Keratinocyte (primary cell): ENCODE data around the gene BRD7.

ENCODE experiments used
- EZH2 ChIP-seq: IDR thresholded peaks from one replicate; pipeline ENCODE4 v1.6.1; 2012; ENCODE audit warnings: inconsistent platforms, mild to moderate bottlenecking, low read length, moderate library complexity
- TF ChIP-seq, protein P1 (sequence below), 3 experiments: IDR thresholded peaks in 1 of 3; conservative IDR thresholded peaks in 1 of 3; optimal IDR thresholded peaks in 1 of 3; 2 replicates in 2 of 3; 3 replicates in 1 of 3; pipeline versions ENCODE3 to v1.5.1; 2011; ENCODE audit warnings: low read length in 3 of 3, mild to moderate bottlenecking in 3 of 3, moderate library complexity in 2 of 3, control low read depth in 1 of 3, inconsistent platforms in 1 of 3; ENCODE audit not compliant: insufficient read depth in 2 of 3; ENCODE audit errors: extremely low read depth in 1 of 3

GRCh38 chr16:50267651-50268050, 101.1 kb downstream of the BRD7 start:
- TF ChIP-seq, protein P1, sequence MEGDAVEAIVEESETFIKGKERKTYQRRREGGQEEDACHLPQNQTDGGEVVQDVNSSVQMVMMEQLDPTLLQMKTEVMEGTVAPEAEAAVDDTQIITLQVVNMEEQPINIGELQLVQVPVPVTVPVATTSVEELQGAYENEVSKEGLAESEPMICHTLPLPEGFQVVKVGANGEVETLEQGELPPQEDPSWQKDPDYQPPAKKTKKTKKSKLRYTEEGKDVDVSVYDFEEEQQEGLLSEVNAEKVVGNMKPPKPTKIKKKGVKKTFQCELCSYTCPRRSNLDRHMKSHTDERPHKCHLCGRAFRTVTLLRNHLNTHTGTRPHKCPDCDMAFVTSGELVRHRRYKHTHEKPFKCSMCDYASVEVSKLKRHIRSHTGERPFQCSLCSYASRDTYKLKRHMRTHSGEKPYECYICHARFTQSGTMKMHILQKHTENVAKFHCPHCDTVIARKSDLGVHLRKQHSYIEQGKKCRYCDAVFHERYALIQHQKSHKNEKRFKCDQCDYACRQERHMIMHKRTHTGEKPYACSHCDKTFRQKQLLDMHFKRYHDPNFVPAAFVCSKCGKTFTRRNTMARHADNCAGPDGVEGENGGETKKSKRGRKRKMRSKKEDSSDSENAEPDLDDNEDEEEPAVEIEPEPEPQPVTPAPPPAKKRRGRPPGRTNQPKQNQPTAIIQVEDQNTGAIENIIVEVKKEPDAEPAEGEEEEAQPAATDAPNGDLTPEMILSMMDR (optimal IDR thresholded peaks at IDR 0.05 in 1 of 3, IDR thresholded peaks at IDR 0.05 in 1 of 3, conservative IDR thresholded peaks at IDR 0.05 in 1 of 3; ENCODE audit: extremely low read depth in 1 of 3, insufficient read depth in 2 of 3, low read length in 3 of 3) = no peak
- TF ChIP-seq EZH2 = no peak
